AML-193 (cell line): Measurements from ENCODE around the gene WTAP.
"Not testable (repeated sequence)": the region's sequence is repeated elsewhere in the genome, so short reads cannot be mapped to it uniquely, and the experiment has no call there.

Source experiments
- DNase-seq, 2 experiments: peaks; one replicate each; lab custom pipeline; 2025; lab: John Stamatoyannopoulos, UW

WTAP gene

GRCh38 chr6:159729598-159730331, 2.5 kb downstream of the WTAP start:
- DNase-seq = peak in 1 of 2 experiments; percentile 33

GRCh38 chr6:159730332-159730676, 3.0 kb downstream of the WTAP start:
- DNase-seq = no peak

- not testable (repeated sequence) for DNase-seq
Observed at GRCh38 chr6:159732550-159732949, 5.2 kb downstream of the WTAP start.

GRCh38 chr6:159733395-159733794, 6.1 kb downstream of the WTAP start:
- not testable (repeated sequence) for DNase-seq

- no peak for DNase-seq
Observed at GRCh38 chr6:159736908-159737307, 9.6 kb downstream of the WTAP start.

- DNase-seq = peak; percentile 51 to 52
Observed at GRCh38 chr6:159739341-159739740, 12.0 kb downstream of the WTAP start.

- DNase-seq = no peak
Observed at GRCh38 chr6:159742165-159742564, 14.9 kb downstream of the WTAP start.

GRCh38 chr6:159745081-159745480, 17.8 kb downstream of the WTAP start:
- DNase-seq = no peak

GRCh38 chr6:159746759-159747158, 19.5 kb downstream of the WTAP start:
- DNase-seq = no peak

GRCh38 chr6:159748127-159748526, 20.8 kb downstream of the WTAP start:
- DNase-seq = not testable (repeated sequence)

GRCh38 chr6:159751448-159751847, 24.1 kb downstream of the WTAP start:
- DNase-seq = no peak

GRCh38 chr6:159753081-159753872, 26.0 kb downstream of the WTAP start:
- DNase-seq = no peak

GRCh38 chr6:159754401-159754800, 27.1 kb downstream of the WTAP start:
- DNase-seq = no peak

GRCh38 chr6:159754959-159755914, 27.9 kb downstream of the WTAP start:
- no peak for DNase-seq

- DNase-seq = no peak
Observed at GRCh38 chr6:159756508-159756907, 29.2 kb downstream of the WTAP start.

- no peak for DNase-seq
Observed at GRCh38 chr6:159758031-159759001, 31.0 kb downstream of the WTAP start.

- no peak for DNase-seq
Observed at GRCh38 chr6:159759645-159760044, 32.3 kb downstream of the WTAP start.

GRCh38 chr6:159760602-159761057, 33.3 kb downstream of the WTAP start:
- DNase-seq = no peak

GRCh38 chr6:159761129-159761872, 34.0 kb downstream of the WTAP start:
- DNase-seq = peak; percentile 40 to 45
